ENCODE measurements around the gene CRABP2. TPM values are rescaled to one million over a fixed set of nuclear protein-coding genes. Genes with fewer than 3 reads are reported as not detected.

Gene CRABP2
- total RNA-seq, 1 experiment from 2014 or later: 209 TPM

DNA sequence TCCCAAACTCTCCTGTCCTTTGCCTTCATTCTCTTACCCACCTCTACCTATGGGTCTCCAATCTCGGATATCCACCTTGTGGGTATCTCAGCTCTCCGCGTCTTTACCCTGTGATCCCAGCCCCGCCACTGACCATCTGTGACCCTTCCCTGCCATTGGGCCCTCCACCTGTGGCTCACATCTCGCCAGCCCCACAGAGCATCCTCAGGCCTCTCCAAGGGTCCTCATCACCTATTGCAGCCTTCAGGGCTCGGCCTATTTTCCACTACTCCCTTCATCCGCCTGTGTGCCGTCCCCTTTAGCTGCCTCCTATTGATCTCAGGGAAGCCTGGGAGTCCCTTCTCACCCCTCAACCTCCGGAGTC is 52.4 kb downstream of the CRABP2 start:
- no peak overlapping the region for H3K4me2 ChIP-seq (ENCODE audit: low read length)
- intact Hi-C loops (cut with micrococcal nuclease): no loop called here
- H3K9me3 ChIP-seq (ENCODE audit: control insufficient read depth in 1 of 2, insufficient read depth in 1 of 2, low read depth in 1 of 2, low read length in 2 of 2): no peaks in the 10 kb centered on the region
- no peak for DNase-seq (ENCODE audit: low read depth, low spot score)
- peaks cover 27 to 60% of the 10 kb centered on the region in 2 experiments for H3K36me3 ChIP-seq (ENCODE audit: control insufficient read depth in 1 of 2, insufficient read depth in 2 of 2, low read length in 2 of 2)
- H3K27ac ChIP-seq (ENCODE audit: low read depth, low read length): no peak overlapping the region
- BruUV-seq (replicated peaks): no TSS peak
- H3K9me2 ChIP-seq (ENCODE audit: insufficient read depth): no peaks in the 10 kb centered on the region
- H3K79me2 ChIP-seq (ENCODE audit: insufficient read depth, low read length): peaks cover 99% of the 10 kb centered on the region
- H3K4me3 ChIP-seq (replicated peaks in 1 of 2; ENCODE audit: low read depth in 1 of 2, low read length in 2 of 2): no peak overlapping the region
- no peak overlapping the region for H2AFZ ChIP-seq (ENCODE audit: low read depth, low read length, poor library complexity, severe bottlenecking)
- peaks cover 10% of the 10 kb centered on the region; the same call in 1 of the 2 replicates for H4K20me1 ChIP-seq (ENCODE audit: insufficient read depth)
- CTCF ChIA-PET: no interaction called here
- ATAC-seq: no peak
- RAD21 ChIA-PET (ENCODE audit: low non-redundant PET in 1 of 2, low total read pairs in 2 of 2, uncharacterized antibody in 2 of 2, unreplicated experiment in 2 of 2): no interaction called here
- POLR2A ChIA-PET: interaction anchor here (1.2 kb wide), 1 partner anchor 9 kb away, joined by 3 read pairs; no protein-coding TSS in a partner anchor
- no peaks in the 10 kb centered on the region for H3K27me3 ChIP-seq (ENCODE audit: insufficient read depth, low read length)
- TF ChIP-seq SIN3A (IDR thresholded peaks at IDR 0.05; ENCODE audit: low read depth): no peak
- TF ChIP-seq EZH2phosphoT487 (IDR thresholded peaks at IDR 0.05; ENCODE audit: borderline replicate concordance): no peak
- TF ChIP-seq RAD21 (IDR thresholded peaks at IDR 0.05; ENCODE audit: low read depth): no peak
- TF ChIP-seq, protein P1, sequence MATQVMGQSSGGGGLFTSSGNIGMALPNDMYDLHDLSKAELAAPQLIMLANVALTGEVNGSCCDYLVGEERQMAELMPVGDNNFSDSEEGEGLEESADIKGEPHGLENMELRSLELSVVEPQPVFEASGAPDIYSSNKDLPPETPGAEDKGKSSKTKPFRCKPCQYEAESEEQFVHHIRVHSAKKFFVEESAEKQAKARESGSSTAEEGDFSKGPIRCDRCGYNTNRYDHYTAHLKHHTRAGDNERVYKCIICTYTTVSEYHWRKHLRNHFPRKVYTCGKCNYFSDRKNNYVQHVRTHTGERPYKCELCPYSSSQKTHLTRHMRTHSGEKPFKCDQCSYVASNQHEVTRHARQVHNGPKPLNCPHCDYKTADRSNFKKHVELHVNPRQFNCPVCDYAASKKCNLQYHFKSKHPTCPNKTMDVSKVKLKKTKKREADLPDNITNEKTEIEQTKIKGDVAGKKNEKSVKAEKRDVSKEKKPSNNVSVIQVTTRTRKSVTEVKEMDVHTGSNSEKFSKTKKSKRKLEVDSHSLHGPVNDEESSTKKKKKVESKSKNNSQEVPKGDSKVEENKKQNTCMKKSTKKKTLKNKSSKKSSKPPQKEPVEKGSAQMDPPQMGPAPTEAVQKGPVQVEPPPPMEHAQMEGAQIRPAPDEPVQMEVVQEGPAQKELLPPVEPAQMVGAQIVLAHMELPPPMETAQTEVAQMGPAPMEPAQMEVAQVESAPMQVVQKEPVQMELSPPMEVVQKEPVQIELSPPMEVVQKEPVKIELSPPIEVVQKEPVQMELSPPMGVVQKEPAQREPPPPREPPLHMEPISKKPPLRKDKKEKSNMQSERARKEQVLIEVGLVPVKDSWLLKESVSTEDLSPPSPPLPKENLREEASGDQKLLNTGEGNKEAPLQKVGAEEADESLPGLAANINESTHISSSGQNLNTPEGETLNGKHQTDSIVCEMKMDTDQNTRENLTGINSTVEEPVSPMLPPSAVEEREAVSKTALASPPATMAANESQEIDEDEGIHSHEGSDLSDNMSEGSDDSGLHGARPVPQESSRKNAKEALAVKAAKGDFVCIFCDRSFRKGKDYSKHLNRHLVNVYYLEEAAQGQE (IDR thresholded peaks at IDR 0.05; ENCODE audit: low read depth): no peak
- TF ChIP-seq CEBPB (IDR thresholded peaks at IDR 0.05; ENCODE audit: low read depth): no peak
- no peak for TF ChIP-seq YY1 (IDR thresholded peaks at IDR 0.05; ENCODE audit: extremely low read depth, insufficient replicate concordance, low read depth, low read length)
- TF ChIP-seq POLR2AphosphoS5 (IDR thresholded peaks at IDR 0.05; ENCODE audit: low read depth, low read length): no peak
- TF ChIP-seq, protein P2, sequence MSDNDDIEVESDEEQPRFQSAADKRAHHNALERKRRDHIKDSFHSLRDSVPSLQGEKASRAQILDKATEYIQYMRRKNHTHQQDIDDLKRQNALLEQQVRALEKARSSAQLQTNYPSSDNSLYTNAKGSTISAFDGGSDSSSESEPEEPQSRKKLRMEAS (IDR thresholded peaks at IDR 0.05): no peak
- no peak for TF ChIP-seq CBX3 (IDR thresholded peaks at IDR 0.05; ENCODE audit: low read depth)
- TF ChIP-seq SRF (IDR thresholded peaks at IDR 0.05; ENCODE audit: low read depth): no peak
- no peak for TF ChIP-seq JUND (IDR thresholded peaks at IDR 0.05)
- TF ChIP-seq, protein P3, sequence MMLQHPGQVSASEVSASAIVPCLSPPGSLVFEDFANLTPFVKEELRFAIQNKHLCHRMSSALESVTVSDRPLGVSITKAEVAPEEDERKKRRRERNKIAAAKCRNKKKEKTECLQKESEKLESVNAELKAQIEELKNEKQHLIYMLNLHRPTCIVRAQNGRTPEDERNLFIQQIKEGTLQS (IDR thresholded peaks at IDR 0.05): no peak
- TF ChIP-seq, protein P4, sequence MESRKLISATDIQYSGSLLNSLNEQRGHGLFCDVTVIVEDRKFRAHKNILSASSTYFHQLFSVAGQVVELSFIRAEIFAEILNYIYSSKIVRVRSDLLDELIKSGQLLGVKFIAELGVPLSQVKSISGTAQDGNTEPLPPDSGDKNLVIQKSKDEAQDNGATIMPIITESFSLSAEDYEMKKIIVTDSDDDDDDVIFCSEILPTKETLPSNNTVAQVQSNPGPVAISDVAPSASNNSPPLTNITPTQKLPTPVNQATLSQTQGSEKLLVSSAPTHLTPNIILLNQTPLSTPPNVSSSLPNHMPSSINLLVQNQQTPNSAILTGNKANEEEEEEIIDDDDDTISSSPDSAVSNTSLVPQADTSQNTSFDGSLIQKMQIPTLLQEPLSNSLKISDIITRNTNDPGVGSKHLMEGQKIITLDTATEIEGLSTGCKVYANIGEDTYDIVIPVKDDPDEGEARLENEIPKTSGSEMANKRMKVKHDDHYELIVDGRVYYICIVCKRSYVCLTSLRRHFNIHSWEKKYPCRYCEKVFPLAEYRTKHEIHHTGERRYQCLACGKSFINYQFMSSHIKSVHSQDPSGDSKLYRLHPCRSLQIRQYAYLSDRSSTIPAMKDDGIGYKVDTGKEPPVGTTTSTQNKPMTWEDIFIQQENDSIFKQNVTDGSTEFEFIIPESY (IDR thresholded peaks at IDR 0.05; ENCODE audit: extremely low read depth, insufficient replicate concordance, low read length): no peak
- TF ChIP-seq ZFX (IDR thresholded peaks at IDR 0.05): no peak
- H3K9ac ChIP-seq (ENCODE audit: low read length): no peak overlapping the region
- peaks cover 5 to 15% of the 10 kb centered on the region in 2 experiments; a peak in 3 of 4 replicates for H3K4me1 ChIP-seq (ENCODE audit: control insufficient read depth in 1 of 2, insufficient read depth in 2 of 2, low read length in 2 of 2)

Measured in HCT116 (cell line).